Endothelial cell (in vitro differentiated cells): ENCODE results near the gene CMIP. TPM values are rescaled to one million over a fixed set of nuclear protein-coding genes. Genes with fewer than 3 reads are reported as not detected.

Experiments used
- DNase-seq: peaks from one replicate; pipeline ENCODE4 v3.0.0; 2021; ENCODE audit warnings: low spot score
- H3K27ac Mint-ChIP-seq: one replicate; pipeline ENCODE4 v1.8.0; 2021; ENCODE audit warnings: mixed read lengths, inconsistent platforms; ENCODE audit not compliant: unreplicated experiment
- H3K27me3 Mint-ChIP-seq: one replicate; pipeline ENCODE4 v1.8.0; 2021; ENCODE audit warnings: mild to moderate bottlenecking, moderate library complexity, mixed read lengths, inconsistent platforms; ENCODE audit not compliant: unreplicated experiment
- H3K36me3 Mint-ChIP-seq: one replicate; pipeline ENCODE4 v1.8.0; 2021; ENCODE audit warnings: mild to moderate bottlenecking, low read depth, mixed read lengths, inconsistent platforms; ENCODE audit not compliant: unreplicated experiment
- H3K4me1 Mint-ChIP-seq: one replicate; pipeline ENCODE4 v1.8.0; 2021; ENCODE audit warnings: mild to moderate bottlenecking, mixed read lengths, inconsistent platforms; ENCODE audit not compliant: unreplicated experiment
- H3K4me3 Mint-ChIP-seq: one replicate; pipeline ENCODE4 v1.8.0; 2021; ENCODE audit warnings: mild to moderate bottlenecking, mixed read lengths, inconsistent platforms; ENCODE audit not compliant: unreplicated experiment
- H3K9me3 Mint-ChIP-seq: one replicate; pipeline ENCODE4 v1.8.0; 2021; ENCODE audit warnings: mixed read lengths, inconsistent platforms; ENCODE audit not compliant: unreplicated experiment
- CTCF ChIP-seq: fragments of 200-600 bp; sonication (generic); IDR thresholded peaks from one replicate; pipeline ENCODE4 v1.5.0; 2021; ENCODE audit warnings: antibody characterized with exemption; ENCODE audit not compliant: unreplicated experiment
- total RNA-seq: library from RNA; stranded (reverse); fragmentation: NEBNext Ultra II Directional; extraction: Animal tissue kit (Norgen Biotek cat#: 25700); gene quantifications from one replicate; pipeline ENCODE4 v1.2.1, GENCODE V29; 2021; ENCODE audit not compliant: unreplicated experiment

Gene CMIP
- total RNA-seq, 1 donor from 2014 or later, result 98.9 TPM

- no peaks in the 10 kb centered on the region for H3K9me3 Mint-ChIP-seq
Measured at GRCh38 chr16:81562174-81562849, 117.7 kb downstream of the CMIP start.

GRCh38 chr16:81562926-81563325 lies 118.3 kb downstream of the CMIP start:
- no peak for TF ChIP-seq CTCF
- H3K27me3 Mint-ChIP-seq, result peaks cover 7% of the 10 kb centered on the region
- H3K36me3 Mint-ChIP-seq, result peaks cover 4% of the 10 kb centered on the region
- H3K4me1 Mint-ChIP-seq, result peaks cover 16% of the 10 kb centered on the region
- H3K4me3 Mint-ChIP-seq, result peak overlapping the region; percentile 15
- H3K27ac Mint-ChIP-seq, result no peak overlapping the region
- DNase-seq, result no peak
- H3K9me3 Mint-ChIP-seq, result no peaks in the 10 kb centered on the region

More at GRCh38 chr16:81562174-81562849, 117.7 kb downstream of the CMIP start:
- H3K27ac Mint-ChIP-seq, result no peak overlapping the region
- peak overlapping the region; percentile 15 for H3K4me3 Mint-ChIP-seq
- peaks cover 7% of the 10 kb centered on the region for H3K27me3 Mint-ChIP-seq
- peaks cover 4% of the 10 kb centered on the region for H3K36me3 Mint-ChIP-seq
- H3K4me1 Mint-ChIP-seq, result peaks cover 16% of the 10 kb centered on the region
- no peak for TF ChIP-seq CTCF
- DNase-seq, result no peak

DNA sequence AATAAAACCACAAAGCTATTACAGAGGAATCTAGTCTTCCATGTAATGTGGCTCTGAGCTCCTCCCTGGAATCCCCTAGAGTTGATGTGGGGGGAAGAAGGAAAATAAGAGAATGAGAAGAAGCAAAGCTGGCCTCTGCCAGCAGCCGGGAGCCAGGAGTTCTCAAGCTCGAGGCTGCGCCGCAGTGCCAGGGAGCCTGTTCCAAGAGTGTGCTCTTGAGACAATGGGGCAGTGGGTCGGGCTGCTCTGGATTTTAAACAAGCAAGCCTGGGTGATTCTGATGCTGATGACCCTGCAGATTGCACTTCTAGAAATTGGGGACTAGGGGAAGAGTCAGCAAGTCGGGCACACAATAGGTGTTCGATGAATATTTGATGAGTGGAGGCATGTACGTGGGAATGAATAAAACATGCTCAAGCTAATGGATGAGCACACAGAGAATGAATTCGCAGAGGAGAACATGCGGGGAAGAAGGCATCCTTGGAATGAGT lies 119.9 kb downstream of the CMIP start:
- Mint-ChIP-seq H3K27ac (no peak overlapping the region), H3K4me3 (no peak overlapping the region), H3K27me3 (peaks cover 7% of the 10 kb centered on the region), H3K4me1 (peaks cover 16% of the 10 kb centered on the region), H3K9me3 (no peaks in the 10 kb centered on the region), H3K36me3 (peaks cover 5% of the 10 kb centered on the region)
- no peak for TF ChIP-seq CTCF
- no peak for DNase-seq

GRCh38 chr16:81565321-81566028 lies 120.9 kb downstream of the CMIP start:
- DNase-seq, result no peak
- TF ChIP-seq CTCF, result no peak
- H3K9me3 Mint-ChIP-seq, result no peaks in the 10 kb centered on the region
- peaks cover 12% of the 10 kb centered on the region for H3K36me3 Mint-ChIP-seq
- H3K4me1 Mint-ChIP-seq, result peaks cover 19% of the 10 kb centered on the region
- no peak overlapping the region for H3K4me3 Mint-ChIP-seq
- no peak overlapping the region for H3K27ac Mint-ChIP-seq
- H3K27me3 Mint-ChIP-seq, result peaks cover 4% of the 10 kb centered on the region
